Measurements from ENCODE around the gene KCND3.

KCND3 gene

DNA sequence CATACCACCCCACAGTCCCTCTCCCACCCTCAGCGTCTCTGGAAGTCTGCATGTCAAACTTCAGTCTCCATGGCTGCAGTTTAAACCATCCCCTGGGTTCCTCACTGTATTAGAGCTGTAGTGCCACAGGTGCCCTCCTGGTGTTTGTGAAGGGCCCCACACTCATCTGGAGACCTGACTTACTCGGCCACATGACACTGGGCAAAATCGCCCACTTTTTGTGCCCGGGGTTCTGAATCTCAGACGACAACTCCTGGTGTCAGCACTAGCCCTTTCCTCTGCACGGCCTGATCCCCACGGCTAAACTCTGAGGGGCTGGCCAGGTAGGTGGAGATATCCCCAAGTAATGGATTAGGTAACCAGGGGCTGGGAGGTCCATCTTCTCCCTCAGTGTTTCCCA lies 256.8 kb downstream of the KCND3 start:
- TF ChIP-seq CTCF (IDR thresholded peaks at IDR 0.05; ENCODE audit: low read depth, low read length, poor library complexity, severe bottlenecking) (no peak), EZH2phosphoT487 (IDR thresholded peaks at IDR 0.05; ENCODE audit: borderline replicate concordance, low read length) (no peak)
- H3K36me3 ChIP-seq (ENCODE audit: control insufficient read depth, low read length) = no peaks in the 10 kb centered on the region
- no peaks in the 10 kb centered on the region for H3F3A ChIP-seq (ENCODE audit: control insufficient read depth, insufficient read depth)
- no peak overlapping the region for H3K4me3 ChIP-seq (ENCODE audit: low read length)
- H3K4me2 ChIP-seq (ENCODE audit: low read length) = no peak overlapping the region
- H3K79me2 ChIP-seq (ENCODE audit: control insufficient read depth, low read length) = no peaks in the 10 kb centered on the region
- H4K20me1 ChIP-seq (ENCODE audit: control insufficient read depth, insufficient read depth, low read depth, low read length) = no peaks in the 10 kb centered on the region
- no peaks in the 10 kb centered on the region for H3K9me3 ChIP-seq (ENCODE audit: control insufficient read depth, insufficient read depth, low read length)
- H3K27me3 ChIP-seq (ENCODE audit: control insufficient read depth, low read length) = no peaks in the 10 kb centered on the region; the same call in 1 of the 2 replicates
- H3K4me1 ChIP-seq (ENCODE audit: control insufficient read depth, low read length) = peaks cover 13% of the 10 kb centered on the region
- no peaks in the 10 kb centered on the region for H3K9me2 ChIP-seq (replicated peaks; ENCODE audit: control insufficient read depth, low read length)
- H3K27ac ChIP-seq (ENCODE audit: low read depth, low read length) = no peak overlapping the region

- no peaks in the 10 kb centered on the region for H3K79me2 ChIP-seq (ENCODE audit: control insufficient read depth, low read length)
- no peaks in the 10 kb centered on the region for H3K9me2 ChIP-seq (replicated peaks; ENCODE audit: control insufficient read depth, low read length)
- TF ChIP-seq CTCF (IDR thresholded peaks at IDR 0.05; ENCODE audit: low read depth, low read length, poor library complexity, severe bottlenecking) = no peak
- TF ChIP-seq EZH2phosphoT487 (IDR thresholded peaks at IDR 0.05; ENCODE audit: borderline replicate concordance, low read length) = no peak
- no peak overlapping the region for H3K4me3 ChIP-seq (ENCODE audit: low read length)
- H3K9me3 ChIP-seq (ENCODE audit: control insufficient read depth, insufficient read depth, low read length) = no peaks in the 10 kb centered on the region
- no peaks in the 10 kb centered on the region for H4K20me1 ChIP-seq (ENCODE audit: control insufficient read depth, insufficient read depth, low read depth, low read length)
- H3K4me2 ChIP-seq (ENCODE audit: low read length) = no peak overlapping the region
- H3K27me3 ChIP-seq (ENCODE audit: control insufficient read depth, low read length) = no peaks in the 10 kb centered on the region; the same call in 1 of the 2 replicates
- H3K36me3 ChIP-seq (ENCODE audit: control insufficient read depth, low read length) = no peaks in the 10 kb centered on the region
- H3F3A ChIP-seq (ENCODE audit: control insufficient read depth, insufficient read depth) = no peaks in the 10 kb centered on the region
- H3K27ac ChIP-seq (ENCODE audit: low read depth, low read length) = no peak overlapping the region
- H3K4me1 ChIP-seq (ENCODE audit: control insufficient read depth, low read length) = peaks cover 6% of the 10 kb centered on the region; the same call in 1 of the 2 replicates
Measured at GRCh38 chr1:111731956-111732355, 257.5 kb downstream of the KCND3 start.

DNA sequence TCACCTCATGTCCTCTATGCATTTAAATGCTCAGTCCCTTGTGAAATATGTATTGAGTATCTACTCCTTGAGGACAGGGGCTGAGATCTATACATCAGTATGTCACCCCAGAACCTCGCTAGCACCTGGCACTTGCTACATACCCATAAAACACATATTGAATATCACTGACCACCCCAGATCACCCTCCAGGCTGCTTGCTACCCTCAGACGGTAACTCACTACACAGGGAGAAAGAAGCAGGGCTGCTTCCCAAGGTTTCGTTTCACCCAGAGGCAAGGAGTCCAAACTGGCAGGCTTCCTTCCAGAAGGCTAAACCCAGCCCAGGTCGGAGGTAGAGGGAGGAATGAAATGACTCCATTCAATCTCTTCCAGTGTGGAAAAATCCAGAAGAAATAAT lies 258.8 kb downstream of the KCND3 start:
- Histone ChIP-seq H3K27me3 (ENCODE audit: control insufficient read depth, low read length) (no peaks in the 10 kb centered on the region), H3K4me1 (ENCODE audit: control insufficient read depth, low read length) (peaks cover 6% of the 10 kb centered on the region; the same call in 1 of the 2 replicates), H3K9me2 (replicated peaks; ENCODE audit: control insufficient read depth, low read length) (no peaks in the 10 kb centered on the region), H3K4me2 (ENCODE audit: low read length) (no peak overlapping the region), H3K27ac (ENCODE audit: low read depth, low read length) (no peak overlapping the region), H3K79me2 (ENCODE audit: control insufficient read depth, low read length) (no peaks in the 10 kb centered on the region), H4K20me1 (ENCODE audit: control insufficient read depth, insufficient read depth, low read depth, low read length) (no peaks in the 10 kb centered on the region), H3K4me3 (ENCODE audit: low read length) (no peak overlapping the region), H3K9me3 (ENCODE audit: control insufficient read depth, insufficient read depth, low read length) (no peaks in the 10 kb centered on the region), H3F3A (ENCODE audit: control insufficient read depth, insufficient read depth) (no peaks in the 10 kb centered on the region), H3K36me3 (ENCODE audit: control insufficient read depth, low read length) (no peaks in the 10 kb centered on the region)
- TF ChIP-seq EZH2phosphoT487 (IDR thresholded peaks at IDR 0.05; ENCODE audit: borderline replicate concordance, low read length) = no peak
- no peak for TF ChIP-seq CTCF (IDR thresholded peaks at IDR 0.05; ENCODE audit: low read depth, low read length, poor library complexity, severe bottlenecking)
